Keratinocyte (primary cell): ENCODE data around the gene KIFAP3. TPM values are rescaled to one million over a fixed set of nuclear protein-coding genes. Genes with fewer than 3 reads are reported as not detected.

Source experiments
- DNase-seq: peaks from one replicate; pipeline ENCODE4 v3.0.0-alpha.2; 2011; ENCODE audit warnings: low read depth, missing footprints, low spot score
- FAIRE-seq: peaks from 2 replicates; lab custom pipeline; 2011; peaks lifted over from hg19 to GRCh38; lab: Jason Lieb, UNC
- H2AFZ ChIP-seq: 2 replicates; pipeline ENCODE4 v1.6.0; 2012; ENCODE audit warnings: low read length, control low read depth, inconsistent platforms; ENCODE audit not compliant: control insufficient read depth
- H3K27ac ChIP-seq: 2 replicates; pipeline ENCODE4 v1.5.1; 2011; ENCODE audit warnings: low read length; ENCODE audit not compliant: control insufficient read depth, insufficient read depth
- H3K27me3 ChIP-seq: 3 replicates; pipeline ENCODE4 v1.6.0; 2011; ENCODE audit warnings: low read length; ENCODE audit not compliant: control insufficient read depth, insufficient read depth; ENCODE audit errors: extremely low read depth
- H3K36me3 ChIP-seq, 2 experiments: 2 replicates in 1 of 2; 3 replicates in 1 of 2; pipeline ENCODE4 v1.5.1; 2011; ENCODE audit warnings: low read length in 2 of 2, mild to moderate bottlenecking in 1 of 2; ENCODE audit not compliant: control insufficient read depth in 2 of 2, insufficient read depth in 2 of 2; ENCODE audit errors: extremely low read depth in 1 of 2
- H3K4me1 ChIP-seq: 3 replicates; pipeline ENCODE4 v1.5.1; 2011; ENCODE audit warnings: low read length; ENCODE audit not compliant: control insufficient read depth, insufficient read depth; ENCODE audit errors: extremely low read depth
- H3K4me2 ChIP-seq: 3 replicates; pipeline ENCODE4 v1.6.0; 2011; ENCODE audit warnings: low read depth, low read length; ENCODE audit not compliant: control insufficient read depth, insufficient read depth; ENCODE audit errors: extremely low read depth
- H3K4me3 ChIP-seq, 3 experiments: fragments of 200-600 bp in 1 of 3; sonication (generic) in 1 of 3; 2 replicates in 2 of 3; 3 replicates in 1 of 3; pipeline ENCODE4 v1.5.1; 2011 to 2016; ENCODE audit warnings: low read length in 3 of 3, mild to moderate bottlenecking in 3 of 3, control low read depth in 2 of 3, inconsistent platforms in 1 of 3, low read depth in 1 of 3, mixed read lengths in 1 of 3, mixed run types in 1 of 3, moderate library complexity in 1 of 3; ENCODE audit not compliant: control insufficient read depth in 2 of 3, insufficient read depth in 2 of 3; ENCODE audit errors: extremely low read depth in 1 of 3
- H3K79me2 ChIP-seq: 2 replicates; pipeline ENCODE4 v1.6.0; 2012; ENCODE audit warnings: low read length; ENCODE audit not compliant: control insufficient read depth, insufficient read depth
- H3K9ac ChIP-seq: 3 replicates; pipeline ENCODE4 v1.6.0; 2011; ENCODE audit warnings: low read length; ENCODE audit not compliant: control insufficient read depth, insufficient read depth; ENCODE audit errors: extremely low read depth
- H3K9me1 ChIP-seq: 3 replicates; pipeline ENCODE4 v1.6.0; 2011; ENCODE audit warnings: low read length; ENCODE audit not compliant: control insufficient read depth, insufficient read depth; ENCODE audit errors: extremely low read depth
- H3K9me3 ChIP-seq: 2 replicates; pipeline ENCODE4 v1.5.1; 2012; ENCODE audit warnings: low read depth, low read length; ENCODE audit not compliant: control insufficient read depth
- H4K20me1 ChIP-seq: 3 replicates; pipeline ENCODE4 v1.6.0; 2011; ENCODE audit warnings: low read length; ENCODE audit not compliant: control insufficient read depth, insufficient read depth; ENCODE audit errors: extremely low read depth
- CTCF ChIP-seq, 3 experiments: IDR thresholded peaks in 1 of 3; conservative IDR thresholded peaks in 1 of 3; optimal IDR thresholded peaks in 1 of 3; 2 replicates in 2 of 3; 3 replicates in 1 of 3; pipeline versions ENCODE3 to v1.5.1; 2011; ENCODE audit warnings: low read length in 3 of 3, mild to moderate bottlenecking in 3 of 3, moderate library complexity in 2 of 3, control low read depth in 1 of 3, inconsistent platforms in 1 of 3; ENCODE audit not compliant: insufficient read depth in 2 of 3; ENCODE audit errors: extremely low read depth in 1 of 3
- EZH2 ChIP-seq: IDR thresholded peaks from one replicate; pipeline ENCODE4 v1.6.1; 2012; ENCODE audit warnings: inconsistent platforms, mild to moderate bottlenecking, low read length, moderate library complexity
- dilution Hi-C: fragments of 300-500 bp; cut with MboI; formaldehyde crosslinking; loops from one replicate; pipeline ENCODE4 v1.7.0; 2020; ENCODE audit warnings: low sequenced_read_pairs; ENCODE audit not compliant: extremely low pct_ligation_motif_present
- polyA plus RNA-seq, 5 experiments: library from polyadenylated mRNA; depleted of rRNA in 3 of 5; stranded (reverse) in 3 of 5; stranded (forward) in 1 of 5; unstranded in 1 of 5; fragments of >200 nt; gene quantifications; 1 replicate in 1 of 5; 2 replicates in 3 of 5; 3 replicates in 1 of 5; pipeline versions ENCODE4 v1.2.1 to v1.2.3, GENCODE V29; 2011 to 2012; ENCODE audit warnings: missing spikeins in 2 of 5, low read depth in 1 of 5, low replicate concordance in 1 of 5

Gene KIFAP3
- polyA plus RNA-seq, 1 donor (not counting 4 experiments of a cell fraction or from before 2014, with no cell fraction given) = 25.2 TPM

- dilution Hi-C loops = no loop called here
- Histone ChIP-seq H3K36me3 (peaks cover 0 to 3% of the 10 kb centered on the region in 2 experiments), H3K4me3 (no peak overlapping the region), H3K79me2 (no peaks in the 10 kb centered on the region), H3K9me3 (no peaks in the 10 kb centered on the region), H3K9me1 (no peaks in the 10 kb centered on the region), H2AFZ (no peak overlapping the region), H3K27ac (no peak overlapping the region), H3K9ac (no peak overlapping the region), H3K4me2 (no peak overlapping the region), H4K20me1 (no peaks in the 10 kb centered on the region), H3K27me3 (no peaks in the 10 kb centered on the region), H3K4me1 (no peaks in the 10 kb centered on the region)
- no peak for DNase-seq
- TF ChIP-seq CTCF (optimal IDR thresholded peaks at IDR 0.05 in 1 of 3, IDR thresholded peaks at IDR 0.05 in 1 of 3, conservative IDR thresholded peaks at IDR 0.05 in 1 of 3; ENCODE audit: extremely low read depth in 1 of 3, insufficient read depth in 2 of 3, low read length in 3 of 3) (no peak), EZH2 (no peak)
- FAIRE-seq = no peak
Observed at GRCh38 chr1:169974067-169974466, 100.4 kb downstream of the KIFAP3 start.

GRCh38 chr1:169970114-169970513, 104.4 kb downstream of the KIFAP3 start:
- H3K4me1 ChIP-seq = no peaks in the 10 kb centered on the region
- H3K9me1 ChIP-seq = no peaks in the 10 kb centered on the region
- no peak overlapping the region for H3K4me2 ChIP-seq
- no peak for DNase-seq
- dilution Hi-C loops = no loop called here
- FAIRE-seq = no peak
- no peaks in the 10 kb centered on the region for H3K9me3 ChIP-seq
- H4K20me1 ChIP-seq = no peaks in the 10 kb centered on the region
- H3K27ac ChIP-seq = no peak overlapping the region
- TF ChIP-seq EZH2 (no peak), CTCF (optimal IDR thresholded peaks at IDR 0.05 in 1 of 3, IDR thresholded peaks at IDR 0.05 in 1 of 3, conservative IDR thresholded peaks at IDR 0.05 in 1 of 3; ENCODE audit: extremely low read depth in 1 of 3, insufficient read depth in 2 of 3, low read length in 3 of 3) (no peak)
- H3K79me2 ChIP-seq = no peaks in the 10 kb centered on the region
- H3K36me3 ChIP-seq = no peaks in the 10 kb centered on the region
- H3K27me3 ChIP-seq = no peaks in the 10 kb centered on the region
- H2AFZ ChIP-seq = no peak overlapping the region
- no peak overlapping the region for H3K4me3 ChIP-seq
- H3K9ac ChIP-seq = no peak overlapping the region
